HEK293 (cell line): Measurements from ENCODE around the gene SBF1.

Source experiments
- CTCF ChIA-PET: fragments of 350-600 bp; formaldehyde crosslinking; extraction: SDS; loops from one replicate; lab custom pipeline; 2021; ENCODE audit warnings: antibody characterized with exemption; lab: Yijun Ruan, JAX
- POLR2A ChIA-PET: fragments of 300-600 bp; formaldehyde crosslinking; extraction: SDS; loops from one replicate; lab custom pipeline; 2020; ENCODE audit warnings: antibody characterized with exemption, inconsistent platforms; lab: Yijun Ruan, JAX
- H3K27ac ChIP-seq: fragments of 200-500 bp; sonication (Bioruptor generic); 2 replicates; pipeline ENCODE4 v1.5.1; 2014; ENCODE audit warnings: low read depth, low read length, control low read depth, inconsistent platforms; ENCODE audit errors: extremely low read depth
- H3K36me3 ChIP-seq, 2 experiments: fragments of 200-500 bp in 1 of 2; sonication (Bioruptor generic) in 1 of 2; 1 replicate in 1 of 2; 2 replicates in 1 of 2; pipeline ENCODE4 v1.5.1; 2014 to 2017; ENCODE audit warnings: inconsistent platforms in 2 of 2, low read length in 2 of 2; ENCODE audit not compliant: control insufficient read depth in 2 of 2, insufficient read depth in 1 of 2
- H3K4me1 ChIP-seq: fragments of 200-500 bp; sonication (Bioruptor generic); 2 replicates; pipeline ENCODE4 v1.5.1; 2014; ENCODE audit warnings: mild to moderate bottlenecking, low read length, inconsistent platforms; ENCODE audit not compliant: control insufficient read depth, insufficient read depth
- H3K4me3 ChIP-seq: 2 replicates; pipeline ENCODE4 v1.5.1; 2011; ENCODE audit warnings: low read depth, mild to moderate bottlenecking, control low read depth, low read length, moderate library complexity
- H3K9me3 ChIP-seq: fragments of 200-500 bp; sonication (Bioruptor generic); 2 replicates; pipeline ENCODE4 v1.5.1; 2014; ENCODE audit warnings: low read depth, low read length, inconsistent platforms; ENCODE audit not compliant: control insufficient read depth, insufficient read depth
- BCL11B ChIP-seq: fragments of 450-650 bp; formaldehyde crosslinking; IDR thresholded peaks from 2 replicates; pipeline ENCODE4 v1.5.1; 2016; ENCODE audit warnings: low read depth, missing biosample characterization, missing genetic modification characterization
- GFI1B ChIP-seq: fragments of 450-650 bp; formaldehyde crosslinking; IDR thresholded peaks from 2 replicates; pipeline ENCODE4 v1.5.1; 2016; ENCODE audit warnings: missing biosample characterization, missing genetic modification characterization
- GLIS1 ChIP-seq: fragments of 450-650 bp; formaldehyde crosslinking; IDR thresholded peaks from 2 replicates; pipeline ENCODE4 v1.5.1; 2016; ENCODE audit warnings: missing biosample characterization, missing genetic modification characterization
- KLF7 ChIP-seq: fragments of 450-650 bp; formaldehyde crosslinking; IDR thresholded peaks from 2 replicates; pipeline ENCODE4 v1.5.1; 2016; ENCODE audit warnings: missing biosample characterization, missing genetic modification characterization, borderline replicate concordance
- KLF9 ChIP-seq: fragments of 450-650 bp; formaldehyde crosslinking; IDR thresholded peaks from 2 replicates; pipeline ENCODE4 v1.5.1; 2016; ENCODE audit warnings: missing biosample characterization, missing genetic modification characterization, low read depth
- OSR2 ChIP-seq: fragments of 450-650 bp; formaldehyde crosslinking; IDR thresholded peaks from 2 replicates; pipeline ENCODE4 v1.5.1; 2016; ENCODE audit warnings: missing biosample characterization, missing genetic modification characterization
- REPIN1 ChIP-seq: fragments of 450-650 bp; formaldehyde crosslinking; IDR thresholded peaks from 2 replicates; pipeline ENCODE4 v1.5.1; 2017; ENCODE audit warnings: missing biosample characterization, missing genetic modification characterization, low read depth
- ZBTB8A ChIP-seq: fragments of 450-650 bp; formaldehyde crosslinking; IDR thresholded peaks from 2 replicates; pipeline ENCODE4 v1.5.1; 2016; ENCODE audit warnings: missing biosample characterization, missing genetic modification characterization
- ZNF112 ChIP-seq: fragments of 450-650 bp; formaldehyde crosslinking; IDR thresholded peaks from 2 replicates; pipeline ENCODE4 v1.5.0; 2017; ENCODE audit warnings: missing biosample characterization, missing genetic modification characterization
- ZNF24 ChIP-seq: fragments of 450-650 bp; formaldehyde crosslinking; IDR thresholded peaks from 2 replicates; pipeline ENCODE4 v1.5.1; 2016; ENCODE audit warnings: missing biosample characterization, missing genetic modification characterization
- ZNF518A ChIP-seq: fragments of 450-650 bp; formaldehyde crosslinking; conservative IDR thresholded peaks from 2 replicates; pipeline ENCODE4 v1.5.1; 2016; ENCODE audit warnings: low read depth, missing biosample characterization, missing genetic modification characterization
- ZNF645 ChIP-seq: fragments of 450-650 bp; formaldehyde crosslinking; IDR thresholded peaks from 2 replicates; pipeline ENCODE4; 2016; ENCODE audit warnings: missing biosample characterization, missing genetic modification characterization
- ZNF664 ChIP-seq: fragments of 450-650 bp; formaldehyde crosslinking; IDR thresholded peaks from 2 replicates; pipeline ENCODE4 v1.5.1; 2016; ENCODE audit warnings: missing biosample characterization, missing genetic modification characterization
- ZNF76 ChIP-seq: fragments of 450-650 bp; formaldehyde crosslinking; IDR thresholded peaks from 2 replicates; pipeline ENCODE4; 2016; ENCODE audit warnings: low read depth, missing biosample characterization, missing genetic modification characterization, borderline replicate concordance
- ZNF776 ChIP-seq: fragments of 450-650 bp; formaldehyde crosslinking; IDR thresholded peaks from 2 replicates; pipeline ENCODE4 v1.5.0; 2017; ENCODE audit warnings: missing biosample characterization, missing genetic modification characterization, borderline replicate concordance
- ZSCAN30 ChIP-seq: fragments of 450-650 bp; IDR thresholded peaks from 2 replicates; pipeline ENCODE4 v1.5.1; 2018; ENCODE audit warnings: missing biosample characterization, mild to moderate bottlenecking, missing genetic modification characterization, moderate library complexity
- ZSCAN5A ChIP-seq: fragments of 450-650 bp; formaldehyde crosslinking; IDR thresholded peaks from 2 replicates; pipeline ENCODE4 v1.5.1; 2016; ENCODE audit warnings: missing biosample characterization, missing genetic modification characterization
- TF ChIP-seq, protein P1 (sequence below): fragments of 450-650 bp; formaldehyde crosslinking; IDR thresholded peaks from 2 replicates; pipeline ENCODE4 v1.5.1; 2017; ENCODE audit warnings: missing biosample characterization, missing genetic modification characterization
- TF ChIP-seq, protein P2 (sequence below): fragments of 450-650 bp; formaldehyde crosslinking; IDR thresholded peaks from 2 replicates; pipeline ENCODE4 v1.5.1; 2016; ENCODE audit warnings: missing biosample characterization, missing genetic modification characterization

Gene SBF1

DNA sequence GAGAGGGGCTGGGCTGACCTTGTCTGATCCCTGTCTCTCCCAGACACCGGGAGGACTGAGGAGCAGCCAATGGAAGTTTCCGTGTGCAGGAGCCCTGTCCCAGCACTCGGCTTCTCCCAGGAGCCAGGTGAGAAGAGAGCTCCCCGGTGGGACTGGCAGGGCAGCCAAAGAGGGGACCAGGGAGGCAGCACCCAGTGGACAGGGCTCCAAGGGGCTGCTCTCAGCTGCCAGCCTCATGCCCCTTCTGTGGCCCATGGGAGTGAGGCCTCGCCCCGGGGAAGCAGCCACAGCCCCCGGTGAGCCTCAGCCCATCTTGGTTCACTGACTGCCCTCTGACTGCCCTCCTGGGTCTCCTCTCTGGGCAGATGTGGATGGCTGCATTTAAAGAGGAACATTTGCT lies 43.8 kb upstream of the SBF1 start:
- TF ChIP-seq, protein P1, sequence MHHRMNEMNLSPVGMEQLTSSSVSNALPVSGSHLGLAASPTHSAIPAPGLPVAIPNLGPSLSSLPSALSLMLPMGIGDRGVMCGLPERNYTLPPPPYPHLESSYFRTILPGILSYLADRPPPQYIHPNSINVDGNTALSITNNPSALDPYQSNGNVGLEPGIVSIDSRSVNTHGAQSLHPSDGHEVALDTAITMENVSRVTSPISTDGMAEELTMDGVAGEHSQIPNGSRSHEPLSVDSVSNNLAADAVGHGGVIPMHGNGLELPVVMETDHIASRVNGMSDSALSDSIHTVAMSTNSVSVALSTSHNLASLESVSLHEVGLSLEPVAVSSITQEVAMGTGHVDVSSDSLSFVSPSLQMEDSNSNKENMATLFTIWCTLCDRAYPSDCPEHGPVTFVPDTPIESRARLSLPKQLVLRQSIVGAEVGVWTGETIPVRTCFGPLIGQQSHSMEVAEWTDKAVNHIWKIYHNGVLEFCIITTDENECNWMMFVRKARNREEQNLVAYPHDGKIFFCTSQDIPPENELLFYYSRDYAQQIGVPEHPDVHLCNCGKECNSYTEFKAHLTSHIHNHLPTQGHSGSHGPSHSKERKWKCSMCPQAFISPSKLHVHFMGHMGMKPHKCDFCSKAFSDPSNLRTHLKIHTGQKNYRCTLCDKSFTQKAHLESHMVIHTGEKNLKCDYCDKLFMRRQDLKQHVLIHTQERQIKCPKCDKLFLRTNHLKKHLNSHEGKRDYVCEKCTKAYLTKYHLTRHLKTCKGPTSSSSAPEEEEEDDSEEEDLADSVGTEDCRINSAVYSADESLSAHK, result no peak
- TF ChIP-seq KLF7 (no peak), GFI1B (no peak), ZNF776 (no peak), ZNF664 (tag by site-specific recombination) (no peak), OSR2 (no peak), ZNF112 (tag by site-specific recombination) (no peak), ZNF645 (tag by site-specific recombination) (no peak), BCL11B (tag by site-specific recombination) (no peak), ZSCAN5A (tag by site-specific recombination) (no peak), KLF9 (tag by site-specific recombination) (no peak), ZNF76 (tag by site-specific recombination) (no peak), GLIS1 (no peak), ZBTB8A (no peak), ZSCAN30 (tag by site-specific recombination) (no peak), ZNF24 (tag by site-specific recombination) (no peak), REPIN1 (tag by site-specific recombination) (no peak), ZNF518A (tag by site-specific recombination) (no peak)
- TF ChIP-seq, protein P2, sequence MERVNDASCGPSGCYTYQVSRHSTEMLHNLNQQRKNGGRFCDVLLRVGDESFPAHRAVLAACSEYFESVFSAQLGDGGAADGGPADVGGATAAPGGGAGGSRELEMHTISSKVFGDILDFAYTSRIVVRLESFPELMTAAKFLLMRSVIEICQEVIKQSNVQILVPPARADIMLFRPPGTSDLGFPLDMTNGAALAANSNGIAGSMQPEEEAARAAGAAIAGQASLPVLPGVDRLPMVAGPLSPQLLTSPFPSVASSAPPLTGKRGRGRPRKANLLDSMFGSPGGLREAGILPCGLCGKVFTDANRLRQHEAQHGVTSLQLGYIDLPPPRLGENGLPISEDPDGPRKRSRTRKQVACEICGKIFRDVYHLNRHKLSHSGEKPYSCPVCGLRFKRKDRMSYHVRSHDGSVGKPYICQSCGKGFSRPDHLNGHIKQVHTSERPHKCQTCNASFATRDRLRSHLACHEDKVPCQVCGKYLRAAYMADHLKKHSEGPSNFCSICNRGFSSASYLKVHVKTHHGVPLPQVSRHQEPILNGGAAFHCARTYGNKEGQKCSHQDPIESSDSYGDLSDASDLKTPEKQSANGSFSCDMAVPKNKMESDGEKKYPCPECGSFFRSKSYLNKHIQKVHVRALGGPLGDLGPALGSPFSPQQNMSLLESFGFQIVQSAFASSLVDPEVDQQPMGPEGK, result no peak
- Histone ChIP-seq H3K4me1 (no peaks in the 10 kb centered on the region), H3K27ac (no peak overlapping the region), H3K36me3 (peaks cover 0 to 82% of the 10 kb centered on the region in 2 experiments; a peak in 2 of 3 replicates), H3K4me3 (no peak overlapping the region), H3K9me3 (no peaks in the 10 kb centered on the region)
- ChIA-PET POLR2A (interaction anchor here (3.2 kb wide), 1 partner anchor 10 kb away, joined by 12 read pairs; the partner anchor contains the start of genes LMF2 and NCAPH2), CTCF (interaction anchor here (0.7 to 1.4 kb wide), 2 partner anchors 12 to 44 kb away, joined by 3 read pairs; partner anchors contain the start of gene SYCE3)
